Ecto neural progenitor cell (in vitro differentiated cells): Measurements from ENCODE around the gene PDGFC.

Experiments used
- DNase-seq: peaks from one replicate; pipeline ENCODE4 v3.0.0-alpha.2; 2018; ENCODE audit warnings: low spot score

Gene PDGFC

GRCh38 chr4:156782491-156782890 lies 189.1 kb downstream of the PDGFC start:
- no peak for DNase-seq

GRCh38 chr4:156781852-156782251 lies 189.7 kb downstream of the PDGFC start:
- DNase-seq: no peak

- DNase-seq: no peak
Observed at GRCh38 chr4:156779774-156780173, 191.8 kb downstream of the PDGFC start.

- DNase-seq: no peak
Observed at GRCh38 chr4:156779042-156779441, 192.6 kb downstream of the PDGFC start.

- DNase-seq: no peak
Observed at GRCh38 chr4:156778606-156779005, 193.0 kb downstream of the PDGFC start.

GRCh38 chr4:156778093-156778492 lies 193.5 kb downstream of the PDGFC start:
- DNase-seq: no peak

- DNase-seq: no peak
Observed at GRCh38 chr4:156775813-156776212, 195.8 kb downstream of the PDGFC start.

- DNase-seq: no peak
Observed at GRCh38 chr4:156774422-156774821, 197.2 kb downstream of the PDGFC start.

- no peak for DNase-seq
Observed at GRCh38 chr4:156773648-156774357, 197.8 kb downstream of the PDGFC start.

- DNase-seq: no peak
Observed at GRCh38 chr4:156771171-156771837, 200.3 kb downstream of the PDGFC start.

- DNase-seq: no peak
Observed at GRCh38 chr4:156770140-156770539, 201.5 kb downstream of the PDGFC start.

- no peak for DNase-seq
Observed at GRCh38 chr4:156767911-156768415, 203.6 kb downstream of the PDGFC start.

- no peak for DNase-seq
Observed at GRCh38 chr4:156766846-156767245, 204.8 kb downstream of the PDGFC start.

GRCh38 chr4:156765277-156765676 lies 206.3 kb downstream of the PDGFC start:
- DNase-seq: no peak

- no peak for DNase-seq
Observed at GRCh38 chr4:156764846-156765245, 206.8 kb downstream of the PDGFC start.

GRCh38 chr4:156764145-156764544 lies 207.5 kb downstream of the PDGFC start:
- no peak for DNase-seq

GRCh38 chr4:156763511-156763910 lies 208.1 kb downstream of the PDGFC start:
- DNase-seq: no peak

GRCh38 chr4:156762851-156763250 lies 208.7 kb downstream of the PDGFC start:
- no peak for DNase-seq

- no peak for DNase-seq
Observed at GRCh38 chr4:156756118-156756517, 215.5 kb downstream of the PDGFC start.

GRCh38 chr4:156754832-156755570 lies 216.6 kb downstream of the PDGFC start:
- no peak for DNase-seq

- no peak for DNase-seq
Observed at GRCh38 chr4:156751486-156751885, 220.1 kb downstream of the PDGFC start.

GRCh38 chr4:156749426-156750403 lies 221.9 kb downstream of the PDGFC start:
- no peak for DNase-seq
